ENCODE results near the gene ATG10. TPM values are rescaled to one million over a fixed set of nuclear protein-coding genes. Genes with fewer than 3 reads are reported as not detected.
A peak's percentile ranks its signal among the peaks of the same experiment; 100 is the strongest.

Gene ATG10
- total and polyA plus RNA-seq, 2 of the 13 experiments (the other 11 are each of a cell fraction or from before 2014, with no cell fraction given) = 2.0 to 5.7 TPM

DNA sequence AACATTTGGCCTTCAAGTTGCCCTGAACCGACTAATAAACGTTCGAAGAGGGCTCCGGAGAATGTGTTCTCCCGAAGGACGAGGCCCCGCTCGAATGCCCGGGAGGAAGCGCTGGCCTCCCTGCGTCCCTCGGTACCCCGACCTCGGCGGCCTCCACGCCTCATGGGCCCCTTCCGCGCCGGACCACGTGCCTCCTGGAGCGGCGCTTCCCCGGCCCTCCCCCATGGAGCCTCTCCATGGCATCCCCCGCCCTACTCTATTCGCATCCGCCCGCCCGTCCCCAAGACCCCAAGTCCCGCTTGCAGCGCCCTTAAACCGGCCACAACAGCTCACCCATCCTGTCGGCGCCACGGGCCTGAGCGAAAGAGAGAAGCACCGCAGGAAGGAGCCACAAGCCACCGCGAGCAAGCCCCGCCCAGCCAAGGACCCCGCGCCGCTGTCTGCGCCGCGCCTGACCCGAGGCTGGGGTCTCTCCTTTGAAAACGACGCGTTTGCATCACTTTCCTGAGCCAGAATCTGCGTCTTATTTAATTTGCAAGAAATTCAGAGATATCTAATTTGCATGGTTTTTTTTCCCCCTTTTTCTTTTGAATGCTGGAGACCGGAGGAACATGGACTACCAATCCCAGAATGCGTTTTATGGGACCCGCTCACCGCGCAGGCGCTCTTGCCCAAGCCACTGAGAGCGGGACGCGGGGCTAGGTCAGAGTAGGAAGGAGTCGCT, 306.3 kb downstream of the ATG10 start, which contains the start of gene RPS23 (continued):
- TF ChIP-seq ZBTB39 (CRISPR knock-in tag; IDR thresholded peaks at IDR 0.05) (no peak), ZBTB20 (CRISPR knock-in tag; IDR thresholded peaks at IDR 0.05; ENCODE audit: borderline replicate concordance, low read depth) (peak; percentile 56; the same call in 1 of the 2 replicates), TIGD3 (CRISPR knock-in tag; IDR thresholded peaks at IDR 0.05; ENCODE audit: borderline replicate concordance) (no peak), ZNF253 (CRISPR knock-in tag; IDR thresholded peaks at IDR 0.05; ENCODE audit: borderline replicate concordance) (0 out of 2 replicates have a peak, but pooled peaks have one; percentile 46), ISX (CRISPR knock-in tag; conservative IDR thresholded peaks at IDR 0.05) (0 out of 2 replicates have a peak, but pooled peaks have one; percentile 56), ZNF788 (CRISPR knock-in tag; IDR thresholded peaks at IDR 0.05; ENCODE audit: borderline replicate concordance) (0 out of 2 replicates have a peak, but pooled peaks have one; percentile 26), ZFAT (CRISPR knock-in tag; conservative IDR thresholded peaks at IDR 0.05) (peak; percentile 86; the same call in 1 of the 2 replicates), ARID2 (CRISPR knock-in tag; IDR thresholded peaks at IDR 0.05; ENCODE audit: borderline replicate concordance) (no peak), DMTF1 (CRISPR knock-in tag; IDR thresholded peaks at IDR 0.05) (no peak), PRMT3 (CRISPR knock-in tag; IDR thresholded peaks at IDR 0.05; ENCODE audit: borderline replicate concordance, low read depth) (no peak), XRCC5 (optimal IDR thresholded peaks at IDR 0.05; ENCODE audit: low read length) (peak; percentile 44), ZMYM3 (CRISPR knock-in tag; IDR thresholded peaks at IDR 0.05) (no peak), KLF6 (CRISPR knock-in tag; IDR thresholded peaks at IDR 0.05) (peak; percentile 51)
- TF ChIP-seq, protein P1, sequence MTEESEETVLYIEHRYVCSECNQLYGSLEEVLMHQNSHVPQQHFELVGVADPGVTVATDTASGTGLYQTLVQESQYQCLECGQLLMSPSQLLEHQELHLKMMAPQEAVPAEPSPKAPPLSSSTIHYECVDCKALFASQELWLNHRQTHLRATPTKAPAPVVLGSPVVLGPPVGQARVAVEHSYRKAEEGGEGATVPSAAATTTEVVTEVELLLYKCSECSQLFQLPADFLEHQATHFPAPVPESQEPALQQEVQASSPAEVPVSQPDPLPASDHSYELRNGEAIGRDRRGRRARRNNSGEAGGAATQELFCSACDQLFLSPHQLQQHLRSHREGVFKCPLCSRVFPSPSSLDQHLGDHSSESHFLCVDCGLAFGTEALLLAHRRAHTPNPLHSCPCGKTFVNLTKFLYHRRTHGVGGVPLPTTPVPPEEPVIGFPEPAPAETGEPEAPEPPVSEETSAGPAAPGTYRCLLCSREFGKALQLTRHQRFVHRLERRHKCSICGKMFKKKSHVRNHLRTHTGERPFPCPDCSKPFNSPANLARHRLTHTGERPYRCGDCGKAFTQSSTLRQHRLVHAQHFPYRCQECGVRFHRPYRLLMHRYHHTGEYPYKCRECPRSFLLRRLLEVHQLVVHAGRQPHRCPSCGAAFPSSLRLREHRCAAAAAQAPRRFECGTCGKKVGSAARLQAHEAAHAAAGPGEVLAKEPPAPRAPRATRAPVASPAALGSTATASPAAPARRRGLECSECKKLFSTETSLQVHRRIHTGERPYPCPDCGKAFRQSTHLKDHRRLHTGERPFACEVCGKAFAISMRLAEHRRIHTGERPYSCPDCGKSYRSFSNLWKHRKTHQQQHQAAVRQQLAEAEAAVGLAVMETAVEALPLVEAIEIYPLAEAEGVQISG (CRISPR knock-in tag; IDR thresholded peaks at IDR 0.05) = peak; percentile 82
- TF ChIP-seq, protein P2, sequence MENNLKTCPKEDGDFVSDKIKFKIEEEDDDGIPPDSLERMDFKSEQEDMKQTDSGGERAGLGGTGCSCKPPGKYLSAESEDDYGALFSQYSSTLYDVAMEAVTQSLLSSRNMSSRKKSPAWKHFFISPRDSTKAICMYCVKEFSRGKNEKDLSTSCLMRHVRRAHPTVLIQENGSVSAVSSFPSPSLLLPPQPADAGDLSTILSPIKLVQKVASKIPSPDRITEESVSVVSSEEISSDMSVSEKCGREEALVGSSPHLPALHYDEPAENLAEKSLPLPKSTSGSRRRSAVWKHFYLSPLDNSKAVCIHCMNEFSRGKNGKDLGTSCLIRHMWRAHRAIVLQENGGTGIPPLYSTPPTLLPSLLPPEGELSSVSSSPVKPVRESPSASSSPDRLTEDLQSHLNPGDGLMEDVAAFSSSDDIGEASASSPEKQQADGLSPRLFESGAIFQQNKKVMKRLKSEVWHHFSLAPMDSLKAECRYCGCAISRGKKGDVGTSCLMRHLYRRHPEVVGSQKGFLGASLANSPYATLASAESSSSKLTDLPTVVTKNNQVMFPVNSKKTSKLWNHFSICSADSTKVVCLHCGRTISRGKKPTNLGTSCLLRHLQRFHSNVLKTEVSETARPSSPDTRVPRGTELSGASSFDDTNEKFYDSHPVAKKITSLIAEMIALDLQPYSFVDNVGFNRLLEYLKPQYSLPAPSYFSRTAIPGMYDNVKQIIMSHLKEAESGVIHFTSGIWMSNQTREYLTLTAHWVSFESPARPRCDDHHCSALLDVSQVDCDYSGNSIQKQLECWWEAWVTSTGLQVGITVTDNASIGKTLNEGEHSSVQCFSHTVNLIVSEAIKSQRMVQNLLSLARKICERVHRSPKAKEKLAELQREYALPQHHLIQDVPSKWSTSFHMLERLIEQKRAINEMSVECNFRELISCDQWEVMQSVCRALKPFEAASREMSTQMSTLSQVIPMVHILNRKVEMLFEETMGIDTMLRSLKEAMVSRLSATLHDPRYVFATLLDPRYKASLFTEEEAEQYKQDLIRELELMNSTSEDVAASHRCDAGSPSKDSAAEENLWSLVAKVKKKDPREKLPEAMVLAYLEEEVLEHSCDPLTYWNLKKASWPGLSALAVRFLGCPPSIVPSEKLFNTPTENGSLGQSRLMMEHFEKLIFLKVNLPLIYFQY (CRISPR knock-in tag; IDR thresholded peaks at IDR 0.05; ENCODE audit: borderline replicate concordance) = 0 out of 2 replicates have a peak, but pooled peaks have one; percentile 14
